Panc1 (cell line): Measurements from ENCODE around the gene ATG13. TPM values are rescaled to one million over a fixed set of nuclear protein-coding genes. Genes with fewer than 3 reads are reported as not detected.
A peak's percentile ranks its signal among the peaks of the same experiment; 100 is the strongest.

ENCODE experiments used
- ATAC-seq: fragments of 200-7000 bp; cut with Tn5 transposase; 2 replicates; pipeline ENCODE4 v1.9.1; 2020; ENCODE audit warnings: mild to moderate bottlenecking, moderate library complexity
- BruUV-seq: library from RNA; stranded (reverse); fragments of 400-500 nt; replicated peaks from 2 replicates; lab custom pipeline; 2021; lab: Mats Ljungman, UMichigan
- CTCF ChIA-PET: fragments of 300-600 bp; sonication (Branson Sonifier 250); formaldehyde crosslinking; loops from one replicate; lab custom pipeline; 2022; ENCODE audit warnings: antibody characterized with exemption; lab: Charles Lee
- POLR2A ChIA-PET: fragments of 300-600 bp; sonication (Branson Sonifier 250); formaldehyde crosslinking; loops from one replicate; lab custom pipeline; 2022; ENCODE audit warnings: antibody characterized with exemption; lab: Charles Lee
- DNase-seq: peaks from one replicate; pipeline ENCODE4 v3.0.0-alpha.2; 2010; ENCODE audit warnings: low read depth, low spot score
- H3K27ac ChIP-seq: 2 replicates; pipeline ENCODE4 v1.5.1; 2011; ENCODE audit warnings: mild to moderate bottlenecking, low read length, inconsistent platforms
- H3K27me3 ChIP-seq: fragments of 200-500 bp; sonication (Bioruptor generic); 2 replicates; pipeline ENCODE4 v1.6.0; 2014; ENCODE audit warnings: low read length, inconsistent platforms; ENCODE audit not compliant: control insufficient read depth, insufficient read depth
- H3K36me3 ChIP-seq: fragments of 200-500 bp; sonication (Bioruptor generic); 2 replicates; pipeline ENCODE4 v1.5.1; 2014; ENCODE audit warnings: inconsistent platforms, mild to moderate bottlenecking, low read length, moderate library complexity; ENCODE audit not compliant: control insufficient read depth, insufficient read depth
- H3K4me1 ChIP-seq: 2 replicates; pipeline ENCODE4 v1.5.1; 2011; ENCODE audit warnings: inconsistent platforms, mild to moderate bottlenecking, low read length, moderate library complexity; ENCODE audit not compliant: control insufficient read depth, insufficient read depth
- H3K4me3 ChIP-seq, 2 experiments: 2 replicates each; pipeline ENCODE4 v1.5.1; 2011 to 2012; ENCODE audit warnings: low read depth in 2 of 2, low read length in 2 of 2, mild to moderate bottlenecking in 2 of 2, inconsistent platforms in 1 of 2, moderate library complexity in 1 of 2
- H3K9me3 ChIP-seq: fragments of 200-500 bp; sonication (Bioruptor generic); 2 replicates; pipeline ENCODE4 v1.5.1; 2014; ENCODE audit warnings: low read depth, mild to moderate bottlenecking, inconsistent platforms, low read length, moderate library complexity; ENCODE audit not compliant: control insufficient read depth, insufficient read depth
- CTCF ChIP-seq: fragments of 450-650 bp; IDR thresholded peaks from 2 replicates; pipeline ENCODE4 v1.5.1; 2017; ENCODE audit warnings: mild to moderate bottlenecking
- POLR2AphosphoS5 ChIP-seq: IDR thresholded peaks from 2 replicates; pipeline ENCODE4 v1.6.1; 2012; ENCODE audit warnings: mild to moderate bottlenecking, low read depth, low read length, moderate library complexity
- REST ChIP-seq, 2 experiments: IDR thresholded peaks; 2 replicates each; pipeline ENCODE4 v1.6.1; 2011 to 2012; ENCODE audit warnings: low read depth in 2 of 2, control low read depth in 1 of 2, low read length in 1 of 2, mild to moderate bottlenecking in 1 of 2, moderate library complexity in 1 of 2; ENCODE audit not compliant: insufficient read depth in 1 of 2
- SIN3A ChIP-seq: IDR thresholded peaks from 2 replicates; pipeline ENCODE4 v1.6.1; 2012; ENCODE audit warnings: low read depth, mild to moderate bottlenecking, low read length, moderate library complexity, borderline replicate concordance; ENCODE audit not compliant: insufficient read depth
- TCF7L2 ChIP-seq: IDR thresholded peaks from 2 replicates; pipeline ENCODE4 v1.6.1; 2011; ENCODE audit warnings: mild to moderate bottlenecking, low read depth, low read length, inconsistent platforms
- in situ Hi-C: cut with HindIII; loops from 2 replicates; pipeline ENCODE4 v1.10.0; 2016; ENCODE audit warnings: low sequenced_read_pairs, low pct_unique_long_range_greater_than_20kb
- intact Hi-C: fragments of 100-400 bp; cut with micrococcal nuclease; formaldehyde crosslinking; loops from one replicate; pipeline ENCODE4 v1.10.0; 2022; ENCODE audit not compliant: unreplicated experiment
- total RNA-seq: library from RNA; stranded (reverse); gene quantifications from one replicate; pipeline ENCODE4 v1.2.1, GENCODE V29; 2021; ENCODE audit not compliant: unreplicated experiment

The ATG13 gene
- total RNA-seq, 1 experiment from 2014 or later = 57.9 TPM

GRCh38 chr11:46675288-46675851 lies 58.0 kb downstream of the ATG13 start:
- ATAC-seq (peak; percentile 56), DNase-seq (no peak)
- no peaks in the 10 kb centered on the region for H3K9me3 ChIP-seq
- BruUV-seq = no TSS peak
- POLR2A ChIA-PET = no interaction called here
- H3K4me3 ChIP-seq = no peak overlapping the region
- CTCF ChIA-PET = no interaction called here
- no peaks in the 10 kb centered on the region; the same call in 1 of the 2 replicates for H3K36me3 ChIP-seq
- TF ChIP-seq TCF7L2 (no peak), POLR2AphosphoS5 (no peak), CTCF (no peak), SIN3A (no peak), REST (IDR thresholded peaks at IDR 0.05; ENCODE audit: insufficient read depth in 1 of 2, low read depth in 2 of 2, low read length in 1 of 2) (no peak)
- peak overlapping the region; percentile 52 for H3K27ac ChIP-seq
- in situ Hi-C loops = no loop called here
- intact Hi-C loops = no loop called here
- H3K27me3 ChIP-seq = no peaks in the 10 kb centered on the region
- peaks cover 8% of the 10 kb centered on the region for H3K4me1 ChIP-seq

GRCh38 chr11:46675949-46676348 lies 58.6 kb downstream of the ATG13 start:
- Histone ChIP-seq H3K4me3 (no peak overlapping the region), H3K27me3 (no peaks in the 10 kb centered on the region), H3K4me1 (peaks cover 8% of the 10 kb centered on the region), H3K9me3 (no peaks in the 10 kb centered on the region), H3K36me3 (no peaks in the 10 kb centered on the region; the same call in 1 of the 2 replicates), H3K27ac (peak overlapping the region; percentile 52)
- intact Hi-C loops = no loop called here
- TF ChIP-seq SIN3A (no peak), POLR2AphosphoS5 (no peak), TCF7L2 (no peak), REST (IDR thresholded peaks at IDR 0.05; ENCODE audit: insufficient read depth in 1 of 2, low read depth in 2 of 2, low read length in 1 of 2) (no peak), CTCF (no peak)
- POLR2A ChIA-PET = interaction anchor here (0.7 kb wide), 1 partner anchor 57 kb away, joined by 14 read pairs; no protein-coding TSS in a partner anchor
- DNase-seq = no peak
- no peak for ATAC-seq
- CTCF ChIA-PET = no interaction called here
- BruUV-seq = no TSS peak
- in situ Hi-C loops = no loop called here
